ENCODE measurements around the gene PLCB1. TPM values are rescaled to one million over a fixed set of nuclear protein-coding genes. Genes with fewer than 3 reads are reported as not detected.

The PLCB1 gene
- total RNA-seq, 4 donors from 2014 or later, result 7.2 to 28.1 (median 9.6) TPM

DNA sequence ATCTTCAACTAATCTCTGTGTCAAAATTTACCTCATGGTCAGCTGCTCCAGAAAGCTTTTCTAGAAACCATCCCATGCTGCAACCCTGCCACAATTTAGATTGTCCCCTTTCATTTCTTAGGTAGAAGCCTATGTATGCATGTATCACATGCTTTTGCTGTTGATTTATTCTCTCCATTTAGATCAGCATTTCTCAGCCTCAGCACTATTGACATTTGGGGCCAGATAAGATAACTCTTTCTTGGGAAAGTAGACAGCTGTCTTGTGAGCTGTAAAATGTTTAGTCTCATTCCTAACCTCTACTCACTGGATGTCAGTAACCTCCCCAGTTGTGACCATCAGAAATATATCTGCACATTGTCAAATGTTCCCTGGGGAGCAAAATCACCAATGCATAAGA lies 99.0 kb downstream of the PLCB1 start:
- Histone ChIP-seq H3K4me1 (peaks cover 0 to 3% (median 0%) of the 10 kb centered on the region in 4 donors), H3K36me3 (no peaks in the 10 kb centered on the region), H3K27me3 (no peaks in the 10 kb centered on the region), H3K4me3 (no peak overlapping the region), H3K27ac (no peak overlapping the region), H3K9me3 (no peaks in the 10 kb centered on the region)
- DNase-seq, result no peak
- TF ChIP-seq, protein P1, sequence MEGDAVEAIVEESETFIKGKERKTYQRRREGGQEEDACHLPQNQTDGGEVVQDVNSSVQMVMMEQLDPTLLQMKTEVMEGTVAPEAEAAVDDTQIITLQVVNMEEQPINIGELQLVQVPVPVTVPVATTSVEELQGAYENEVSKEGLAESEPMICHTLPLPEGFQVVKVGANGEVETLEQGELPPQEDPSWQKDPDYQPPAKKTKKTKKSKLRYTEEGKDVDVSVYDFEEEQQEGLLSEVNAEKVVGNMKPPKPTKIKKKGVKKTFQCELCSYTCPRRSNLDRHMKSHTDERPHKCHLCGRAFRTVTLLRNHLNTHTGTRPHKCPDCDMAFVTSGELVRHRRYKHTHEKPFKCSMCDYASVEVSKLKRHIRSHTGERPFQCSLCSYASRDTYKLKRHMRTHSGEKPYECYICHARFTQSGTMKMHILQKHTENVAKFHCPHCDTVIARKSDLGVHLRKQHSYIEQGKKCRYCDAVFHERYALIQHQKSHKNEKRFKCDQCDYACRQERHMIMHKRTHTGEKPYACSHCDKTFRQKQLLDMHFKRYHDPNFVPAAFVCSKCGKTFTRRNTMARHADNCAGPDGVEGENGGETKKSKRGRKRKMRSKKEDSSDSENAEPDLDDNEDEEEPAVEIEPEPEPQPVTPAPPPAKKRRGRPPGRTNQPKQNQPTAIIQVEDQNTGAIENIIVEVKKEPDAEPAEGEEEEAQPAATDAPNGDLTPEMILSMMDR (IDR thresholded peaks at IDR 0.05), result no peak
- no peak for TF ChIP-seq POLR2A (IDR thresholded peaks at IDR 0.05)

DNA sequence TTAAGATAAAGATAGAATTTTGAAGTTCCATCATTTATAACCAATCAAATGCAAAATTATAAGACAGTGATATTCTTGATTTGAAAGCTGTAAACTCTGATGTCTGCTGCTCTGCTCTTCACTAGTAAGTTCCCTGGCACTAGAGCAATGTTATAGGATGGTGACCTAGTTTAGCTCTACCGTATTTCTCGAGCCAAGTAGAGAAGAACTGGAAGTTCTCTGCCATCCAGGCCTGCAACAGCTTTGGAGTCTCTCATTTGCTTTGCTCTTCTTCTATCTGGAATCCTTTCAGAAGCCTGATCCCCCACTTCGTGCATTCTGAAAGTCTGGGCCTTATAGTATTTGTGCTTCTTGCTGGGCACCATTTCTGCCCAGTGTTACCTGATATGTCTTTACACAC lies 100.3 kb downstream of the PLCB1 start:
- Histone ChIP-seq H3K27ac (no peak overlapping the region), H3K9me3 (no peaks in the 10 kb centered on the region), H3K4me1 (peaks cover 0 to 3% (median 0%) of the 10 kb centered on the region in 4 donors), H3K27me3 (no peaks in the 10 kb centered on the region), H3K4me3 (no peak overlapping the region), H3K36me3 (no peaks in the 10 kb centered on the region)
- no peak for DNase-seq
- TF ChIP-seq, protein P1 (IDR thresholded peaks at IDR 0.05), result no peak
- TF ChIP-seq POLR2A (IDR thresholded peaks at IDR 0.05), result no peak

DNA sequence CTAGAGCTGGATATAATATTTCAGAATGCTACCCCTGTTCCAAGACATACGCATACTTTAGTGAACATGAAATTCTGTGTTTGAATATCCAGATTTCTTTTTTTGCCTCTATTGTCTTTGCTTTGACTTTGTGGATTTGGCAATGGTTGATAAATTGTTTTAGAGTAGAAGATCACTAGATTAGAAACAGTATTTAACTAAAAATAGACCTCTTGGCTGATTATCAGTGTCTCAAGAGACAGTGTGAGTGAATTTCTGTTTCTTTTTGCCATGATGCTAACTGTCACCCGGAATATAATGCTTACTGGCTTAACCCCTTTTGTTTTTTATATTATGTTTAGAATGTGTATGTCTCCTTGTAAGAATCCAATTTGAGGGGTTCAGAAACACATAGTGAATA lies 102.5 kb downstream of the PLCB1 start:
- no peak for TF ChIP-seq POLR2A (IDR thresholded peaks at IDR 0.05)
- TF ChIP-seq, protein P1 (IDR thresholded peaks at IDR 0.05), result no peak
- Histone ChIP-seq H3K9me3 (no peaks in the 10 kb centered on the region), H3K4me3 (no peak overlapping the region), H3K36me3 (no peaks in the 10 kb centered on the region), H3K27ac (no peak overlapping the region), H3K4me1 (peaks cover 0 to 3% (median 0%) of the 10 kb centered on the region in 4 donors), H3K27me3 (no peaks in the 10 kb centered on the region)
- no peak for DNase-seq

DNA sequence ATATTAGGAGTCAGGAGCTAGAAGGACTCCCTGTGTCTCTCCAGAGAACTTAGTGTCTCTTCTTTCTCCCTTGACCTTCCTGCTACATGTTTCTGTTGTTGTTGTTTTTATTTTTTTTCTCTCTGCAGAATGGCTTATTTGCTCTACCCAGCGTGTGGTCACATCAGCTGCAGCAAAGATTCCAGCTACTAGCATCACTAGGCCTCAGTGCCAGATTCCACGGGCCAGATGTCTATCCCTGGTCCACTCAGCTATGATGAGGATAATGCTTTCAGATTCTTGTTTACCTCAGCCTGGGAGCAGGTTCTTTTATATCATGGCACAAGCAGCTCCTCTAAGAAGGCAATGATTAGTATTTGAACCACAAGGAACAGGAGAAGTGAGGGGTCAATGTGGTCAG lies 110.0 kb downstream of the PLCB1 start:
- H3K9me3 ChIP-seq, result no peaks in the 10 kb centered on the region
- TF ChIP-seq, protein P1 (IDR thresholded peaks at IDR 0.05), result no peak
- TF ChIP-seq POLR2A (IDR thresholded peaks at IDR 0.05), result no peak
- no peaks in the 10 kb centered on the region for H3K36me3 ChIP-seq
- H3K4me3 ChIP-seq, result no peak overlapping the region
- no peak for DNase-seq
- H3K27me3 ChIP-seq, result no peaks in the 10 kb centered on the region
- H3K4me1 ChIP-seq, result no peaks in the 10 kb centered on the region
- no peak overlapping the region for H3K27ac ChIP-seq

DNA sequence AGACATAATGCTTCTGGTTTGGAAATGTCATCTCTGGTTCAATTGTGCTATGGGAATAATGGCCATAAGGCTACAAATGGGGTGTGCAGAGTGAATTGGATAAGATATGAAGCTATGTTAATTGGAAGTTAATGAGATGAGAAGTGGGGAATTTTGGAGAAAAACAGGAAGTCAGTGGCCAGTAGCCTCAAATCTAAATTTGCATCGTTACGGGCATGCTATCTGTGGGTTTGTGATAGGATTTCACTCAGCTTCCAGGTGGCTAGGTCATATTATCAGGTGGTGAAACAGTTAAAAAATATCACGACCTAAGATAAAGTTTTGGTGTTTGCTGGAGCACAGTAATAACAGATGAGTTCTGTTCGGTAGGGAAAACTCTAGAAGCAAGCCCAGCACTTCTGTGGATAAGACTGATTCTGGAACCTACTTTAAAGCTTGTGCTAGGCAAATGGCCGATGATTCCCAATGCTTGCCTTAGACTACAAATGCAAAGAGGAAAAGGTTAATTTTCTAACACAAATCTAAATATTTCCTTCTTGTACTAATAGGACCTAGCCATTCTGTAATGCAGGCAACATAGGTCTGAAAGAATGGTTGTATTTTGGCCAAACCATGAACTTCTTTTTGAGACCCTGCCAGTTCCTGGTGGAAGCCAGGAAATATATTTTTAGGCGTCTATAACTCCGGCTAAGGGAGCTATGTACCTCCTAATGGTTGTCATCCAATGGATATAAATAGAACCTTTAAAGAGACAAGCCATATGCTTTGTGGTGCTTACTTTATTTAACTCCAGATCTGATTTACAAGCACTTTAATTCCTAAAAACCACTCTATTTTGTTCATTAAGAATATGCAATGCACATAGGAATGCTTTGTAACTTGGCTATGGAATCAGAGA lies 111.0 kb downstream of the PLCB1 start:
- H3K27ac ChIP-seq, result no peak overlapping the region
- H3K9me3 ChIP-seq, result no peaks in the 10 kb centered on the region
- TF ChIP-seq, protein P1 (IDR thresholded peaks at IDR 0.05), result no peak
- TF ChIP-seq POLR2A (IDR thresholded peaks at IDR 0.05), result no peak
- H3K36me3 ChIP-seq, result no peaks in the 10 kb centered on the region
- no peak overlapping the region for H3K4me3 ChIP-seq
- H3K4me1 ChIP-seq, result no peaks in the 10 kb centered on the region
- no peak for DNase-seq
- H3K27me3 ChIP-seq, result no peaks in the 10 kb centered on the region

All from Peyer's patch (tissue), 4 donors.